ENCODE data around the gene MAP7D1.
"Not testable (repeated sequence)": the region's sequence is repeated elsewhere in the genome, so short reads cannot be mapped to it uniquely, and the experiment has no call there.

MAP7D1 gene

DNA sequence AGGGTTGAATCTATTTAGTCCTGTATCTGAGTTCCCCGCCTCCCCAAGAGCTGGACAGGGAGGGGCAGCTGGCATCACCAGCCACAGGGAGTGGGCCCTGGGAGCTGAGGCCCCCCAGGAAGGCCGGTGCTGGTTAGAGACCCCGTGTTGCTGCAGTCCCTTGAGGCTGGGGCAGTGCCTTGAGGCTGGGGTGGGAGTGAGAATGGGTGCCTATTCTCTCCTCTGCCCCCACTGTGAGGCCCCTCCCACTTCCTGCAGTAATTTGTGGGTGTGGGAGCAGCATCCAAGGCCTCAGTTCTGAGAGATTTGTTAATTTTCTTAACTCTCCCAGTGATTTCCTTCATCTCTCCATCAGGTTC lies 4.1 kb upstream of the MAP7D1 start:
- DNase-seq (ENCODE audit: low read depth in 2 of 2): no peak

DNA sequence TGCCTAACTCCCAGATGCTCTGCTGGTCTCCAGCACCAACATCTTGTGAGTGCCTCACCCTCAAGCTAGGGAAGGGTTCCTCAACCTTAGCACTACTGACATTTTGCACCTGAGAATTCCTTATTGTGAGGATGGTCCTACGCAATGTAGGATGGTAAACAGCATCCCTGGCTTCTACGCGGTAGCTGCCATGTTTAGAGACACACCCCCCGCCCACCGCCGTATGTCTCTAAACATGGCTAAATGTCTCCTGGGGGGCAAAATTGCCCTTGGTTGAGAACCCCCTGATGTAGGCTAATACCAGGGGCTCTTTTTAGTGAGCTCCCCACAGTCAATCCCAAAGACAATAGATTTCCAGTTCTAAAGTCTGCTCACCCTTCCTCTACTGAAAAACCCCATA lies 2.5 kb upstream of the MAP7D1 start:
- no peak for DNase-seq (ENCODE audit: low read depth in 2 of 2)

DNA sequence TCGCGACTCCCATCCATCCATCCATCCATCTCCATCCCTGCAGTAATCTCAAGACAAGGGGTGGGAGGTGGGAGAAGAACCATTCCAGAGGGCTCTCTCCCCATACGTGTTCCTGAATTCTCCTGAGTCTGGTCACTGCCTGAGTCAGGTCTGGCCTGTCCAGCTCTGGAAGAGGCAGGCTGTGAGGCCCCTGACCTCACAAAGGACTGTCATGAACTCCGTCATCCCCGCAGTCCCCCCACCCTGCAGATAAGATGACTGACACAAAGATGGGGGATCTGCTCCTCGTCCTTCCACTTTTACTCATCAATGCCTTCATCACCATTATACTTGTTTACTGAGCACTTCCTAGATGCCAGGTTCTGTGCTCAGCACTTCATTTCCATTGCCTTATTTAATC lies 1.6 kb upstream of the MAP7D1 start:
- no peak for DNase-seq (ENCODE audit: low read depth in 2 of 2)

DNA sequence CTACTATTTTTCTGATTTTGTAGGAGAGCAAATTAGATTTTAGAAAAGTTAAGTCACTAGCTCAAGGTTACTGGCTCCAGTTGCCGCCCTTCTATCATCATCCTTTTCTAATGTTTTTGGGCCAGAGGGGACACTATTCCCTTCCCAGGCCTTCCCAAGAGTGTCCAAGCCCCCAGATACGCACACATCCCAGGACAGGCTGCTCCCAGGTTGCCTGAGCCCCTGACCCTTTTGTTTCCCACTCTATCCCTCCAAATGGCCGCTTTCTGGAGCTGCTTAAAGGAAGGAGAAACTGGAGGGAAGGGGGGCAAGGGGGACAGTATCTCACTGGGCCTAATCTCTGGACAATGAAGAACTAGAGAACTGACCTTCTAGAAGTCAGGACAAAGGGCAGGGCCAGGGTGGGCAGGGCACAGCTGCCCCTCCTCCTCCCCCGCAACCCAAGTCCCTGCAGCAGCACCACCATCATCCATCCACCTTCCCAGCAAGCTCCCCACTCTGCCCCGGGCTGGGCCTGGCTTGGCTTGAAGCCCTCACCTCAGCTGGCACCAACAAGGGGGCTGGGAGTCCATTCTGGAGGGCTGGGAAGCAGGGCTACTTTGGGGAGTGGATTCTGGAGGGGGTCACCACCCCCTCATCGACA lies 1.1 kb upstream of the MAP7D1 start:
- DNase-seq (ENCODE audit: low read depth in 2 of 2): no peak

DNA sequence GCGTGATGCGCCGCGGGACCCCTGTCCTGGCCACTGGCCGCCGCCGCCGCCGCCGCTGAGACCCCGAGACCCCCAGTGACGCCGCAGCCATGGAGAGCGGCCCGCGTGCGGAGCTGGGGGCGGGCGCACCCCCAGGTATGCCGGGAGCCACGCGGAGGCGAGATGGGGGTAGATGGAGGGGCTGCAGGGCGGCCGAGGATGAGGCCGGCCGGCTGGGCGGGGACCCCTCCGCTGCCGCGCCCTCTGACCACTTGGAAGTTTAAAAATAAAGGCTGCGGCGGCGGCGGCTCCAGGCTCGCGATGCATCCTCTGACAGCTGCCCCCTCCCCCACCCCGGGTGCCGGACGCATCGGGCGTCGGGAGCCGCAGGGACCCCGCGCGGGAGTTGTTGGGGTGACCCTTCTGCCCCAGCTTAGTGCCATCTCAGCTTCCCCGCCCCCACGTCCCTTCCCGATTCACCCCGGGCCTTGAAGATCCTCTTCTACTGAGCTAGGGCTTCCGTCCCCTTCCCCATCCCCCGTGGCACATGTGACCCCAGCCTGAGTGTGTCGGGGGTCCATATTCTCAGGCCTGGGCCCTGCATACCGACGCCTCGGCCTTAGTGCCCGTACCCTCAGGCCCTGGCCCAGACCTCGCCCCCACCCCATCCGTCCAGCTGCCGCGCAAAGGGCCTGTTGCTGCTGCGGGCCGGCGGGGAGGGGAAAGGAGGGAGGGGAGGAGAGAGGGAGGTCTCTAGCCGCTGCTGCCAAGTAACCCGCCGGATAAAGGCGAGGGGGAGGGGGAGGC lies 562 bp downstream of the MAP7D1 start:
- DNase-seq (ENCODE audit: low read depth in 2 of 2): peak in 1 of 2 donors; percentile 55

DNA sequence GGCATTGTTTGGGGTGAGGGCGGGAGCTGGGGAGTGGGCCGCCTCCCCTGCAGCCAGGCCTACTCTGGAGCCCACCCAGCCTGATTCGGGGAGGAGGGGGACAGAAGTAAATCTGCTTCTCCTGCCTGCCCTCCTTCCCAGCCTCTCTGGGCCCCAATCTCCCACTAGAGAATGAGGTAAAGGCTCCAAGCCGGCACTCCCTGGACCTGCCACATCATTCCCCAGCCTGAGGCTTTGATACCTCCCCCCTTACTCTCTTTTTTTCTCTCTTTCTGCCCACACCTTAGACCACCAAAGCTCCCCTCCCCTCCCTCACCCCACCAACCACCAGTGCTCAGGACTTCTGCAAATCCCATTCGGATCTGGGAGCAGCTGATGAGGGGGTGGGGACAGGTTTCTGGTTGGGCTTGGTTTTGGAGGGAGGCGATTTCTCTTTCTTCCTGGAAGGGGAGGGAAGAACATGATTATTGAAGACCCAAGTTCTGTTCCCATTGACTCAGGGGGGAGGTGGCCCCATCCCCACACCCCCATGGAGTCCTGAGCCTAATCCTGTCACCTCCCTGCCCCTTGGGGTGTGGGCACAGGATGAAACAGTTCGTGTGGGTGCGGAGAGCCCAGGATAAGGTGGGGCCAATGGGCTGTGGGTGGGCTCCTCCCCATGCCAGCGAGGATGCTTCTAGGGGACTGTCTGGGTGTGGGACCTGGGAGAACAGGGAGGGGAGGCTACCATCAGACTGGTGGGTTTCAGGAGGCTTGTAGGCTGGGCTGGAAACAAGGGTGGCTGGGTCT lies 1.3 kb downstream of the MAP7D1 start:
- no peak for DNase-seq (ENCODE audit: low read depth in 2 of 2)

DNA sequence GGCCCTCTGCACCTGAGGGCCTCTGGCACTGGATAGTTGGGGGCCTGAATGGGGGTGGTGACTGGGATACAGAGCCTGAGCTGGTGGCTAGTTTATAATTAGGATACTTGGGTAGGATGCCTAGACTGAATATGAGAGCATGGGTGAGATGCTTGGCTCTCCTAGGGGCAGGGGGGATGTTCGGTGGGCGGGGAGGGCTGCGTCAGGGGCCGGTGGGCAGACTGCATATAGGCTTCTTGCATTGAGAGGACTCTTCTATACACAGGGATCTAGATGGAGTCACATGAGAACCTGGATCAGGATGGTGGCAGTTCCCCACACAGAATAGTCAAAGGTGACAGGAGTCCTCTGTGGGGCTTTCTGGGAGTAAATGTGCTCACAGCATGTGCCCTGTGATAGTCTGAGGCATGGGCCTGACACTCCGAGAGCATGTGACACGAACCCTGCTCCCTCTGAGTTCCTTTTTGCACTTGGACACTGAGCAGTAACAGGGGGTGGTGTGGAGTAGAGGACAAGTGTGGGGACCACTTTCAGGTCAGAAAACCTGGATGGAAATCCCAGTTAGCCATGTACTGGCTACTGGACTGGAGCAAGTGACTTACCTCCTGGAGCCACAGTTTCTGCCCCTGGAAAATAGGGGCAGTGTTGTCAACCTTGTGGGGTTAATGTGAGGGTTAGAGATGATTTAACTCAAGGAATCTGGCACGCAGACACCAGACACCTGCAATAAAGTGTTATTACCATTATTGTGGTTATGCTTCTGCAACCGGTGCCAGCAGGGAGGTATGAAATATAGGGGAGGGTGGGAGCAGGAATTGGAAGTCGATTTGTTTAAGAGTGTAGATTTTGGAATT lies 2.2 kb downstream of the MAP7D1 start:
- no peak for DNase-seq (ENCODE audit: low read depth in 2 of 2)

DNA sequence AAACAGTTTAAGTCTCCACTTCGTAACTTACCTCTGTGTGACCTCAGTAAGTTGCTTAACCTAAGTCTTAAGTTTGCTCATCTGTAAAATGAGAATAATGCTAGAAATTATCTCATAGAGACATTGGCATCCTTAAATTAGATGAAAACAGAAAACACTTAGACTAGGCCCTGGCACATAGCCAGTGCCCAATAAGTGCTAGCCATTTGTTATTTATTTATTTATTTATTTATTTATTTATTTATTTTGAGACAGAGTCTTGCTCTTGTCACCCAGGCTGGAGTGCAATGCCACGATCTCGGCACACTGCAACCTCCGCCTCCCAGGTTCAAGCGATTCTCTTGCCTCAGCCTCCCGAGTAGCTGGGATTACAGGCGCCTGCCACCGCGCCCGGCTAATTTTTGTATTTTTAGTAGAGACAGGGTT lies 2.9 kb downstream of the MAP7D1 start:
- DNase-seq (ENCODE audit: low read depth in 2 of 2): not testable (repeated sequence)

DNA sequence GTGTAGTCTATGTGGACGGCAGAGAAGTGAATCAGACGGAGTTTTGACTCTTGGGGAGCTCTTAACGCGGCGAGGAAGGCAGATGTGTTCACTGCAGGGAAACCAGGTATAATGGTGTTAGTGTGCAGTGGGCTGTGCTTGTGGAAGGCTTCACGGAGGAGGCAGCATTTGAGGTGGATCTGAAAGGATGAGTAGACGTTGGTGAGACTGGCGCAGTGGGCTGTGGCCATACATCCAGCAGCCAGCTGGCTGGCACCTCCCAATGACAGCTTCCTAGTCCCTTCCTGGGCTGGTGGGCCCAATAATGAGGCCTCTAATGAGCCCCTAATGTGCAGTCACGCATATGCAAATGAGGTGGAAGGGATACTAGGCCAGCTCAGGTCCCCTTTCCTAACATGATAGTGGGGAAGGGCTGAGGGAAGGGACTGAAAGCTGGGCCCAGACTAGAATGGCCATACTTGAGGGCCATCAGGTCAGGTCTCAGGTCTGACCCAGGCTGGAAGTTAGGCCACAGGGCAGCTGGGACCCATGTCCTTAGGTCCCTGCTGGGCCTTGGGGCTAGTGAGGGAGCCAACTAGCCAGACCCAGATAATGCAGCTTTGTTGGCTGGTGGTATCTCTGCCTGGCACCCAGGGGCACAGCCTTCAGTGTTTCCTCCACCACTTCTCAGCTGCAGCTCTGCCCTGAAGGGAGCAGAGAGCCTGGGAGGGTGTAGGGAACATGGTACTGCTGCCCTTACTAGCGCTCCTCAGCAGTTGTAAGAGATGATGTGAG lies 3.8 kb downstream of the MAP7D1 start:
- no peak for DNase-seq (ENCODE audit: low read depth in 2 of 2)

DNA sequence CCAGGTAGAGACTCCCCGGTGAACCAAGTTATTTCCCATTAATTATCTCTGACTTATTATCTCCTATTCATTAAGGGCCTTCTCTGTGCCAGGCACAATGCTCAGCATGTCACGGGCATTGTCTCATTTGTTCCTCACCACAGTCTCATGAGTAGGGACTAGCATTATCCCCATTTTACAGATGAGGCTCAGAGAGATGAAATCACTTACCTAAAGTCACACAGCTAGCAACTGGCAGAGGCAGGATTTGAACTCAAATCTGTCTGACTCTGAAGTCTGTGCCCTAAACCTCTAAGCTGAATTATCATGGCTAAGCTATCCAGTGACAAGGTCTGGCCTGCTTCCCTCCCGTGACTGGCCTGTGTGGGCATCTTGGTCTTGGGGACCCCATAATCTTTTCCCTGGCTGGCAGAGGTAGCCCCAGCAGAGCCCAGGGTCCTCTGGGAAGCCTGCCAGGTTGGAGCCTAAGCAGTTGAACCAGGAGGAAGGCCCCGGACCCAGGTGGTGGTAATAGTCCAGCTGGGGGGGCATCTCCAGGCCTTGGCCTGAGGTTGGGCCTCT lies 4.5 kb downstream of the MAP7D1 start:
- no peak for DNase-seq (ENCODE audit: low read depth in 2 of 2)

DNA sequence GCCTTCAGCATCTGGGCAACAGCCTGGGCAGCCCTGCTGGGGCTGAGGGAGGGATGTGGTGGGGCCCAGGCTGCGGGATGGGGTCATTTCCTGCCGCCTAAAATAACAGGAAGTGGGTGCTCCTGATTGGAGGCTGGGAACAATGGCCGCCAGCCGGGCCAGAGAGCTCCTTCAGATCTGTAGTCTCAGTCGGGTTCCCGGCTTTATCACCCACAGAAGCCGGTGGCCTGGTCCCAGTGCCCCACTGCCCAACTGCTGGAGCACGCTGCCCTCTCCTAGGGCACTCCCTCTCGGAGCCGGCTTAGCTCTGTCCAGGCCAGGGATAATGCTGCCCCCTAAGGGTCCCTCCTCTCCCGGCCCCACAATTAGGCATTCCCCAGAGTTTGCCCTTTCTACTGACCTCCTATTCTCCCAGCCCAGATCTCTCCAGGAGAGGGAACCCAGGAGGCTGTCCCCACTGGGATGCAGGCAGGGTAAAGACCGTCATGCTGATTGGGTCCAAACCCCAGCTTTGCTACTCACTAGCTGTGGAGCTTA lies 5.1 kb downstream of the MAP7D1 start:
- peak; percentile 56 to 65 for DNase-seq (ENCODE audit: low read depth in 2 of 2)

DNA sequence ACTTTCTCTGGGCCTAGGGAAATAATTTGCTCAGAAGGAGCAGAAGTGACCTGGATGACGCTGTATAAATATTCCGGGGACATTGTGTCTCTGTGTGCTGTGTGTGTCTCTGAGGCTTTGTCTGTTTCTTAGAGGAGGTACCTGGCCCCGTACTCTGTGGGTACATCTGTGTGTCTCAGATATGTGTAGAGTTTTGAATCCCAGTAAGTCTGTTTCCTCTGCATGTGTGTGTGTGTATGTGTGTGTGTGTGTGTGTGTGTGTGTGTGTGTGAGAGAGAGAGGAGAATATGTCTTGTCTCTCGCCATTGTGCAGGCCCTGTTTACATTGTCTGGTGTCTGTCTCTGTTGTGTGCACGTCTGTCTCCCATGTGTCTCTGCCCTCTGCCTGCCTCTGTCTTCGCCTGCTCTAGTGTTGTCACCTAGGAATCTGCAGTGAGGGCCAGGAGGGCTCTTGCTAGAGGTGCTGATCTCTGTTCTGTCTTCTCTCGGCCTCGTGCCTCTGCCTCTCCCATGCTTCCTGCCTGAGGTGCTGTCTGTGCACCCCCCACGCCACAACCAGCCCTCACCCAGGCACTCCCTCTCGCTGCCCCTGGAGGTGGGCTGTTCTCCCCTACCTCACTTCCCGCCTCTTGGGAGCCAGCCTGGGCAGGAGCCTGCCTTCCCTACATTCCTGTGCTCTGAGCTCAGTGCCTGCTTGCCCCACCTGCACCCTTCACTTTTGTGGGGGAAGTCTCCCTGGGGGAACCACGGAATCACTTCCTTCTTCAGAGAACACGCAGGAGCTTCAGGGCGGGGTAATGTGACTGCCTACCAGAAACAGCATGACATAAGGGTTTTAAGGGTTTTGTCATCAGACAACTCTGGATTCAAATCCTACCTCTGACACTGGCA lies 5.9 kb downstream of the MAP7D1 start:
- no peak for DNase-seq (ENCODE audit: low read depth in 2 of 2)

DNA sequence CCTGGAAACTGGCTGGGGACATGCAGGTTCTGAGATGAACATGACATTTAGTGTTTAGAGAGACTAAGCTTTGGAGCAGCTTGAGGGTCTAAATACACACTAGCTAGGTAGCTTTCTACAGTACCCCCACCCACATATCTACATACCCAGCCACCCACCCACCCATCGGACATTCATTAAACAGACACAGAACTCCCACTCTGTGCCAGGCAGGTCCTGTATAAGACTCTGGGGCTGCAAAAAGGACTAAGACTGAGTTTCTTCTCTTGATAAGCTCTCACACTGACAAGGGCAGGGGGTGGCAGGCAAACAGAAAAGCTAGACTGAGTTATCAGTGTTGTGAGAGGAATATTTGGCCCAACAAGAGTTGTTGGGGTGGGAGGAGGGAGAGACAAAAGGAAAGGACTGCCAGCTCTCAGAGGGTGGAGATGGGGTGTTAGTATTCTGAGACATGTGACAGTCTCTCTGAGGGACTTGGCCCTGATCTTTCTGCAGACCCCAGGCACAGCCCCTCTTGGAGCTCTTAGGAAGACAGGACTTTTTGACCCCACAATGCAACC lies 6.8 kb downstream of the MAP7D1 start:
- DNase-seq (ENCODE audit: low read depth in 2 of 2): no peak

DNA sequence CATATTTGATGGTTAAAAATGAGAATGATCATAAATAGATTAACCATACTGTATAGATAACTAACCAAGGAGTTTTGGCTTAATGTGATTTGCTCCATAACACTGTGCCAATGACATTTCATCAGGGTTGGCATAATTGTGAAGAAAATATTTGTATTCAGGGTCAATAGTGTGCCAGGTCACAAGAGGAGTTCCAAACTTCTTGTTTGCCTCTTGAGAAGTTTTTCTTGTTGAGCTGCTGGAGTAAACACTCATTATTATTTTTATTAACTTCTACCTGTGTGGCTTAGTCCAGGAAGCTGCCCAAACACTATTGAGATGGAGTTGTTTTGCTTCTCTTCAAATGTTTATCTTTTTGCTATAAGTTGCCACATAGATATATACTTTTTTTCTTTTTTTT lies 7.5 kb downstream of the MAP7D1 start:
- DNase-seq (ENCODE audit: low read depth in 2 of 2): no peak

DNA sequence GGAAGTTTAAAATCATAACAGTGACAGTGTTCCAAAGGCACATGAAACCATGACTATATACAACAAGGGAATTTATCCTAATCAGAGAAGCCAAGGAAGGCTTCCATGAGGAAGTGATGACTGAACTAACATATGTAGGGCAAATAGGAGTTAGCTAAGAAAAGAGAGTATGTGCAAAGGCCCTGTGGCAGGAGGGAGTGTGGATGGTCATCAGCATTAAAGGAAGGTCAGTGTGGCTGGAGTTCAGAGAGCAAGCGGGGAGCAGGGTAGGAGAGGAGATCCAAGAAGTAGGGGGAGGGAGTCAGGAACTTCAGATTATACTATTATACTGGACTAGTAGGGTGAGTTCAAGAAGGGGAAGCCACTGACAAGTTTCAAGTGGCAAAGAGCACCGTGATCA lies 8.4 kb downstream of the MAP7D1 start:
- no peak for DNase-seq (ENCODE audit: low read depth in 2 of 2)

DNA sequence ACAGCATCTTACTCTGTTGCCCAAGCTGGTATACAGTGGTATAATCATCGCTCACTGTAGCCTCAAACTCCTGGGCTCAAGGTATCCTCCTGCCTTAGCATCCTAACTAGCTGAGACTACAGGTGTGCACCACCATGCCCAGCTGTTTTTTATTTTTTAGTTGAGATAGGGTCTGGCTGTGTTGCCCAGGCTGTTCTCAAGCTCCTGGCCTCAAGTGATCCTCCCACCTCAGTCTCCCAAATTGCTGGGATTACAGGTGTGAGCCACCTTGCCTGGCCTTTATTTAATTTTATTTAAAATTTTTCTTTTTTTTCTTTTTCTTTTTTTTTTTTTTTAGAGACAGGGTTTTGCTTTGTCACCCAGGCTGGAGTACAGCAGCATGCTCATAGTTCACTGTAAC lies 9.2 kb downstream of the MAP7D1 start:
- DNase-seq (ENCODE audit: low read depth in 2 of 2): no peak

DNA sequence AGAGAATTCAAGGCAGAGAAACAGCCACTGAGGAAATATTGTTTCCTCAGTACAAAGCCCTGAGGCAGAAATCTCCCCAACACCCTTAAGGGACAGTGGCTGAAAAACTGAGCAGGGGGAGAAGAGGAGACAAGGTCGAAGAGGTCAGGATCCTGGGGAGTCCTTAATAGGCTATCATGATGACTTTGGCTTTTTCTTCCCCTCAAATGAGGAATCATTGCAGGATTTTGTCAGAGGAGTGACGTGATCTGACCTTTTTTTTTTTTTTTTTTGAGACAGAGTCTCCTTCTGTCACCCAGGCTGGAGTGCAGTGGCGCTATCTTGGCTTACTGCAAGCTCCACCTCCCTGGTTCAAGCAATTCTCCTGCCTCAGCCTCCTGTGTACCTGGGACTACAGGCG lies 10.2 kb downstream of the MAP7D1 start:
- DNase-seq (ENCODE audit: low read depth in 2 of 2): no peak

DNA sequence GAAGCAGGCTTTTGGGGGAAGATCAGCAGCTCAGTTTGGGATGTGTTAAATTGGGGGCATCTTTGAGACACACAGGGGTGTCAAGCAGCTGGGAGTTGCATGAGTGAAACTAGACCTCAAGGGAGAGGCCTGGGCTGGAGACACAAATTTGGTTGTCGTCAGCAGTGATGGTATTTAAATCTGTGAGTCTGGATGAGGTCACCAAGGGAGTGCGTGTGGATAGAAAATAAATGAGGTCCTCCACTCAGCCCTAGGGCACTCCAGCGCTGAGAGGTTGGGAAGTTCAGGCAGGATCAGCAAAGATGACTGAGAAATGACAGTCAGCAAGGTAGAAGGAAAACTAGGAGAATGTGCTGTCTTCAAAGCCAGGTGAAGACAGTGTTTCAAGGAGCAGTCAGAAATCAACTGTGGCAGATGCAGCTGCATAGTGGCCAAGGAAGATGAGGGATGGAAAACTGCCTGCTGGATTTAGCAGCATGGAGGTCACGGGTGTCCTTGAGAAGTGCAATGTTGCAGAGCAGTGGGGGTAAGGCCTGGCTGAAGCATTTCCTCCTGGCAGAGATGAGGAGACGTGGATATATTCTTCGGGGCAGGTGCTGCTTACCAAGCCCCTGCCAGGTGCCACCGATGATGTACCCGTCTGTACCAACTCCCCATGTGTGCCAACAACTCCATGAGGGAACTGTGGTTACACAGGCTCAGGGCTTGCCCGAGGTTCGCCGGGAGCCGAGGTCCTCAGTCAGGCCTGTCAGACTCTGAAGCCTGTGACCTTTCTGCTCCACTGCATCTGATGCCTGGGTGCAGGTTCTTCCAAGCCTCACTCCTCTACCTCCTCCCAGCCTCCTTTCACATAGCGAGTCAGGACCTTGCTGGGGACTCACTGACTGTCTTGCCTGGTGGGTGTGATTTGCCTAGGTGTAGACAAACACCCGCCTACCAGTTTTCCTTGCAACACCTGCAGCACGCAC lies 11.3 kb downstream of the MAP7D1 start:
- no peak for DNase-seq (ENCODE audit: low read depth in 2 of 2)

Measured in stimulated activated CD4-positive, alpha-beta T cell treated with anti-CD3 and anti-CD28 coated beads, Interleukin-4, amount 100 ng/mL, for 48 hours (primary cell).